Astrocyte (in vitro differentiated cells and primary cell): ENCODE data around the gene C11orf42. TPM values are rescaled to one million over a fixed set of nuclear protein-coding genes. Genes with fewer than 3 reads are reported as not detected.

ENCODE experiments used
- DNase-seq: peaks from one replicate; pipeline ENCODE4 v3.0.0-alpha.2; 2010; ENCODE audit warnings: low read depth
- FAIRE-seq: peaks from 2 replicates; lab custom pipeline; 2011; peaks lifted over from hg19 to GRCh38; lab: Jason Lieb, UNC
- H2AFZ ChIP-seq: 2 replicates; pipeline ENCODE4 v1.6.0; 2012; ENCODE audit warnings: low read depth, low read length, inconsistent platforms
- H3K27ac ChIP-seq: 2 replicates; pipeline ENCODE4 v1.5.1; 2011; ENCODE audit warnings: low read depth, low read length, inconsistent platforms
- H3K27me3 ChIP-seq: 2 replicates; pipeline ENCODE4 v1.6.0; 2011; ENCODE audit warnings: low read length, inconsistent platforms; ENCODE audit not compliant: insufficient read depth
- H3K36me3 ChIP-seq: 2 replicates; pipeline ENCODE4 v1.5.1; 2011; ENCODE audit warnings: low read length, inconsistent platforms; ENCODE audit not compliant: insufficient read depth
- H3K4me1 ChIP-seq: 2 replicates; pipeline ENCODE4 v1.5.1; 2011; ENCODE audit warnings: low read length, inconsistent platforms; ENCODE audit not compliant: insufficient read depth
- H3K4me2 ChIP-seq: 2 replicates; pipeline ENCODE4 v1.6.0; 2012; ENCODE audit warnings: low read length, inconsistent platforms
- H3K4me3 ChIP-seq: 2 replicates; pipeline ENCODE4 v1.5.1; 2011; ENCODE audit warnings: low read depth, mild to moderate bottlenecking, low read length, inconsistent platforms; ENCODE audit not compliant: insufficient read depth
- H3K79me2 ChIP-seq: 2 replicates; pipeline ENCODE4 v1.6.0; 2012; ENCODE audit warnings: mild to moderate bottlenecking, low read length, inconsistent platforms; ENCODE audit not compliant: insufficient read depth
- H3K9ac ChIP-seq: 2 replicates; pipeline ENCODE4 v1.6.0; 2012; ENCODE audit warnings: mild to moderate bottlenecking, low read length, inconsistent platforms
- H3K9me3 ChIP-seq: 2 replicates; pipeline ENCODE4 v1.5.1; 2012; ENCODE audit warnings: low read depth, mild to moderate bottlenecking, low read length, inconsistent platforms; ENCODE audit not compliant: insufficient read depth
- H4K20me1 ChIP-seq: 2 replicates; pipeline ENCODE4 v1.6.0; 2012; ENCODE audit warnings: low read length, inconsistent platforms; ENCODE audit not compliant: insufficient read depth
- H3K27ac Mint-ChIP-seq: one replicate; pipeline ENCODE4 v1.8.0; 2021; ENCODE audit warnings: mild to moderate bottlenecking, mixed read lengths; ENCODE audit not compliant: unreplicated experiment
- H3K27me3 Mint-ChIP-seq: one replicate; pipeline ENCODE4 v1.8.0; 2021; ENCODE audit warnings: low read depth, mixed read lengths; ENCODE audit not compliant: unreplicated experiment
- H3K36me3 Mint-ChIP-seq: one replicate; pipeline ENCODE4 v1.8.0; 2021; ENCODE audit warnings: low read depth, mixed read lengths; ENCODE audit not compliant: unreplicated experiment
- H3K4me1 Mint-ChIP-seq: one replicate; pipeline ENCODE4 v1.8.0; 2021; ENCODE audit warnings: low read depth, mixed read lengths; ENCODE audit not compliant: unreplicated experiment
- H3K4me3 Mint-ChIP-seq: one replicate; pipeline ENCODE4 v1.8.0; 2021; ENCODE audit warnings: mild to moderate bottlenecking, moderate library complexity, mixed read lengths; ENCODE audit not compliant: unreplicated experiment
- H3K9me3 Mint-ChIP-seq: one replicate; pipeline ENCODE4 v1.8.0; 2021; ENCODE audit warnings: mild to moderate bottlenecking, mixed read lengths; ENCODE audit not compliant: unreplicated experiment
- EZH2 ChIP-seq: IDR thresholded peaks from 2 replicates; pipeline ENCODE4 v1.6.1; 2012; ENCODE audit warnings: mild to moderate bottlenecking, low read length, inconsistent platforms; ENCODE audit not compliant: insufficient read depth
- total RNA-seq: library from RNA; stranded (reverse); gene quantifications from 2 replicates; pipeline ENCODE4 v1.2.1, GENCODE V29; 2021
- TF ChIP-seq, protein P1 (sequence below): IDR thresholded peaks from 2 replicates; pipeline ENCODE4 v1.5.1; 2011; ENCODE audit warnings: low read depth, mild to moderate bottlenecking, inconsistent platforms, low read length, moderate library complexity; ENCODE audit not compliant: insufficient read depth

C11orf42 gene
- total RNA-seq, 1 donor from 2014 or later: not detected

DNA sequence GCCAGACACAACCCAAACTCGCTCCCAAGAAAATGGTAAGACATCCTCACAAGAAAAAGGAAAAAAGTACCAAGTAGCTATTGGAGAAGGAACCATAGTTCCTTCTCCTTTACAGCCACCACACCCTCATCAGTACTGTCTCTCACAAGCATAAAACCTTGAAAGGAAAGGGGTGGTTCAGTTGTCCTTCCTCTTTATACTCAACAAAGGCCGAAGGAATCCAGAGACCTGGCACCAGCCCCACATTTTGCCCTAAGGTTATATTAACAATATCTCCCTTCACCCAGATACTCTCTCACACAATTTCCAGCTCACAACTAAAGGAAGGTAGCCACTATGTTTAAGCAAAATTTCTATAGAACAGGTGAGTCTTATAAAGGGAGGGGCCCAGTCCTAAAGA is 20.5 kb downstream of the C11orf42 start:
- DNase-seq: no peak
- no peaks in the 10 kb centered on the region for H3K4me1 Mint-ChIP-seq
- H3K4me1 ChIP-seq: no peaks in the 10 kb centered on the region
- H3K36me3 Mint-ChIP-seq: peaks cover 12% of the 10 kb centered on the region
- no peak for FAIRE-seq
- no peaks in the 10 kb centered on the region for H3K9me3 ChIP-seq
- H3K36me3 ChIP-seq: peaks cover 7% of the 10 kb centered on the region
- no peak overlapping the region for H3K27ac Mint-ChIP-seq
- H3K27me3 Mint-ChIP-seq: no peaks in the 10 kb centered on the region
- TF ChIP-seq EZH2: no peak
- TF ChIP-seq, protein P1, sequence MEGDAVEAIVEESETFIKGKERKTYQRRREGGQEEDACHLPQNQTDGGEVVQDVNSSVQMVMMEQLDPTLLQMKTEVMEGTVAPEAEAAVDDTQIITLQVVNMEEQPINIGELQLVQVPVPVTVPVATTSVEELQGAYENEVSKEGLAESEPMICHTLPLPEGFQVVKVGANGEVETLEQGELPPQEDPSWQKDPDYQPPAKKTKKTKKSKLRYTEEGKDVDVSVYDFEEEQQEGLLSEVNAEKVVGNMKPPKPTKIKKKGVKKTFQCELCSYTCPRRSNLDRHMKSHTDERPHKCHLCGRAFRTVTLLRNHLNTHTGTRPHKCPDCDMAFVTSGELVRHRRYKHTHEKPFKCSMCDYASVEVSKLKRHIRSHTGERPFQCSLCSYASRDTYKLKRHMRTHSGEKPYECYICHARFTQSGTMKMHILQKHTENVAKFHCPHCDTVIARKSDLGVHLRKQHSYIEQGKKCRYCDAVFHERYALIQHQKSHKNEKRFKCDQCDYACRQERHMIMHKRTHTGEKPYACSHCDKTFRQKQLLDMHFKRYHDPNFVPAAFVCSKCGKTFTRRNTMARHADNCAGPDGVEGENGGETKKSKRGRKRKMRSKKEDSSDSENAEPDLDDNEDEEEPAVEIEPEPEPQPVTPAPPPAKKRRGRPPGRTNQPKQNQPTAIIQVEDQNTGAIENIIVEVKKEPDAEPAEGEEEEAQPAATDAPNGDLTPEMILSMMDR: no peak
- no peaks in the 10 kb centered on the region for H3K27me3 ChIP-seq
- H3K9me3 Mint-ChIP-seq: no peaks in the 10 kb centered on the region
- H3K4me2 ChIP-seq: no peak overlapping the region
- H3K27ac ChIP-seq: no peak overlapping the region
- peaks cover 49% of the 10 kb centered on the region for H4K20me1 ChIP-seq
- no peak overlapping the region for H3K9ac ChIP-seq
- no peak overlapping the region for H3K4me3 ChIP-seq
- no peak overlapping the region for H3K4me3 Mint-ChIP-seq
- H3K79me2 ChIP-seq: peaks cover 63% of the 10 kb centered on the region
- no peak overlapping the region for H2AFZ ChIP-seq

DNA sequence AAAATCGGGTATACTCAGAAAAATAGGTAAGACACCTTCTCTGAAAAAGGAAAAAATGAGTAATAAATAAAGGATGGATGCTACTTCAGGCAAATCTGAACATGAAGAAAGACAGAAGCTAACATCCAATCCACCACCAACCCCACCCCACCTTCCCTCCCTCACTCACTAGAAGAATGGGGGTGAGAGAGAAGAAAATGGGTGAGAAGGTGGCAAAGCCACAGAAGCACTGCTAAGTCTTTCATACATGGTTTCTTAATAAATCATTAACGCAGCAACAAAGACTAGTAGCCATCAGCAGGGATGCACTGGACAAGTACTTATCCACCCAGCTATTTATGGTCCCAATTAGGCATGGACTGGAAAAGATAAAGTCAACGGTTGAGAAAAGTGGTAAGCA is 23.2 kb downstream of the C11orf42 start:
- Histone ChIP-seq H2AFZ (no peak overlapping the region), H3K9me3 (no peaks in the 10 kb centered on the region), H3K4me1 (peaks cover 1% of the 10 kb centered on the region), H3K79me2 (peaks cover 89% of the 10 kb centered on the region), H3K9ac (no peak overlapping the region), H3K36me3 (no peaks in the 10 kb centered on the region), H3K27ac (no peak overlapping the region), H3K4me3 (no peak overlapping the region), H3K4me2 (no peak overlapping the region), H3K27me3 (no peaks in the 10 kb centered on the region), H4K20me1 (peaks cover 57% of the 10 kb centered on the region)
- no peak for FAIRE-seq
- H3K9me3 Mint-ChIP-seq: no peaks in the 10 kb centered on the region
- no peak for DNase-seq
- H3K36me3 Mint-ChIP-seq: peaks cover 3% of the 10 kb centered on the region
- TF ChIP-seq EZH2: no peak
- TF ChIP-seq, protein P1: no peak
- H3K4me1 Mint-ChIP-seq: peaks cover 5% of the 10 kb centered on the region
- H3K4me3 Mint-ChIP-seq: no peak overlapping the region
- no peaks in the 10 kb centered on the region for H3K27me3 Mint-ChIP-seq
- no peak overlapping the region for H3K27ac Mint-ChIP-seq

- H3K9me3 Mint-ChIP-seq: no peaks in the 10 kb centered on the region
- no peaks in the 10 kb centered on the region for H3K27me3 Mint-ChIP-seq
- H3K4me2 ChIP-seq: no peak overlapping the region
- no peak overlapping the region for H3K4me3 ChIP-seq
- H3K27ac Mint-ChIP-seq: no peak overlapping the region
- H3K27me3 ChIP-seq: no peaks in the 10 kb centered on the region
- H3K4me1 Mint-ChIP-seq: peaks cover 8% of the 10 kb centered on the region
- H3K4me3 Mint-ChIP-seq: no peak overlapping the region
- no peak overlapping the region for H2AFZ ChIP-seq
- peaks cover 6% of the 10 kb centered on the region for H3K4me1 ChIP-seq
- DNase-seq: no peak
- H3K79me2 ChIP-seq: peaks cover 92% of the 10 kb centered on the region
- H3K9me3 ChIP-seq: no peaks in the 10 kb centered on the region
- no peak overlapping the region for H3K9ac ChIP-seq
- H3K27ac ChIP-seq: no peak overlapping the region
- no peaks in the 10 kb centered on the region for H3K36me3 ChIP-seq
- FAIRE-seq: no peak
- TF ChIP-seq, protein P1: no peak
- no peak for TF ChIP-seq EZH2
- no peaks in the 10 kb centered on the region for H3K36me3 Mint-ChIP-seq
- H4K20me1 ChIP-seq: peaks cover 54% of the 10 kb centered on the region
Measured at GRCh38 chr11:6229911-6230310, 24.6 kb downstream of the C11orf42 start.
